ENCODE results near the gene CDKAL1. TPM values are rescaled to one million over a fixed set of nuclear protein-coding genes. Genes with fewer than 3 reads are reported as not detected.

Gene CDKAL1
- total and polyA plus RNA-seq, 4 donors: 2.0 to 12.9 (median 6.7) TPM

DNA sequence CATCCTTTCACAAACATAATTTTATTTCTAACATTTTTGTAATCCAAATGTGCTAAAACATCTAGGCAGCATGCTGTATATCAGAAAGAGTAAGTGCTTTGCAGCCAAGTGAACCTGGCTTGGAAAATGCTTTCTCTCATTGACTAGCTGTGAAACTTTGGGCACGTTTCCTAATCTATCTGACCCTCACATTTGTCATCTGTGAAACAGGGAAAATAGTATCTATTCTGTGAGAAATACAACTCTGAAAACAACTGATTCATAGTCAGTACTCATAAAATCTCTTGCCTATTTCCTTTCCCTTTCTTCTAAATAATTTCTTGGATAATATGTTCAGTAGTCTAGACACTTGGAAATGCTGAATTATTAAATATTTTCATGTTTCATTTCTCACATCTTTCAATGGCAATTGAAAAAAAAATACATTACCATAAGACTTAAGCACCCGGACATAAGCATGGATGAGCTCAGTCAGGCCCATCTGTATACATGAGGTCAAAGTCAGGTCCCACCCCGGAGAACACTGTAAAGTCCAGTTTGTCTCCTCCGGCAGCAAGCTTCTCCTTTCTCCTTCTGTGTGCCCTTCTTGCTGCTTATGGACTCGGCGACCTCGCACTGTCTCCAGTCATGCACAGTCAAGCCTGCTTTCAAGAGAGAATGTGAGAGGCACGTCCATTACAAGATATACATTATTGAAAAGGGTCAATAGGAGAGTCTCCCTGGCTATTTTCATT is 604.2 kb downstream of the CDKAL1 start:
- 50% methylated on average over 8 of the region's 8 CpGs for WGBS
- Histone ChIP-seq H3K9ac (ENCODE audit: low read depth in 1 of 2, low read length in 2 of 2) (no peak overlapping the region), H3K4me1 (ENCODE audit: control insufficient read depth in 4 of 4, insufficient read depth in 4 of 4, low read length in 3 of 4) (peaks cover 12 to 37% (median 19%) of the 10 kb centered on the region in 4 donors), H3K27ac (ENCODE audit: low read depth in 1 of 2, low read length in 2 of 2) (peak overlapping the region; percentile 35 to 46), H3K27me3 (ENCODE audit: control insufficient read depth in 4 of 4, insufficient read depth in 4 of 4, low read length in 3 of 4) (no peaks in the 10 kb centered on the region), H3K9me3 (ENCODE audit: control insufficient read depth in 4 of 4, low read length in 3 of 4) (no peaks in the 10 kb centered on the region), H3K4me3 (ENCODE audit: low read depth in 1 of 3, low read length in 3 of 3) (no peak overlapping the region), H3K36me3 (ENCODE audit: control insufficient read depth in 4 of 4, insufficient read depth in 3 of 4, low read depth in 1 of 4, low read length in 3 of 4) (no peaks in the 10 kb centered on the region)
- TF ChIP-seq GABPA (IDR thresholded peaks at IDR 0.05 in 1 of 2, conservative IDR thresholded peaks at IDR 0.05 in 1 of 2) (no peak), FOXA1 (IDR thresholded peaks at IDR 0.05) (no peak), NR2F2 (IDR thresholded peaks at IDR 0.05) (no peak), SP1 (IDR thresholded peaks at IDR 0.05) (no peak), EGR1 (IDR thresholded peaks at IDR 0.05; ENCODE audit: low read depth in 2 of 2) (no peak), TAF1 (conservative IDR thresholded peaks at IDR 0.05) (no peak), JUND (IDR thresholded peaks at IDR 0.05) (no peak), HNF4A (conservative IDR thresholded peaks at IDR 0.05) (no peak), FOXA2 (IDR thresholded peaks at IDR 0.05) (no peak), HNF4G (IDR thresholded peaks at IDR 0.05) (no peak), RAD21 (IDR thresholded peaks at IDR 0.05) (no peak), YY1 (IDR thresholded peaks at IDR 0.05) (no peak)
- TF ChIP-seq, protein P1, sequence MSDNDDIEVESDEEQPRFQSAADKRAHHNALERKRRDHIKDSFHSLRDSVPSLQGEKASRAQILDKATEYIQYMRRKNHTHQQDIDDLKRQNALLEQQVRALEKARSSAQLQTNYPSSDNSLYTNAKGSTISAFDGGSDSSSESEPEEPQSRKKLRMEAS (IDR thresholded peaks at IDR 0.05): no peak
- TF ChIP-seq, protein P2, sequence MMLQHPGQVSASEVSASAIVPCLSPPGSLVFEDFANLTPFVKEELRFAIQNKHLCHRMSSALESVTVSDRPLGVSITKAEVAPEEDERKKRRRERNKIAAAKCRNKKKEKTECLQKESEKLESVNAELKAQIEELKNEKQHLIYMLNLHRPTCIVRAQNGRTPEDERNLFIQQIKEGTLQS (IDR thresholded peaks at IDR 0.05): no peak
- TF ChIP-seq, protein P3, sequence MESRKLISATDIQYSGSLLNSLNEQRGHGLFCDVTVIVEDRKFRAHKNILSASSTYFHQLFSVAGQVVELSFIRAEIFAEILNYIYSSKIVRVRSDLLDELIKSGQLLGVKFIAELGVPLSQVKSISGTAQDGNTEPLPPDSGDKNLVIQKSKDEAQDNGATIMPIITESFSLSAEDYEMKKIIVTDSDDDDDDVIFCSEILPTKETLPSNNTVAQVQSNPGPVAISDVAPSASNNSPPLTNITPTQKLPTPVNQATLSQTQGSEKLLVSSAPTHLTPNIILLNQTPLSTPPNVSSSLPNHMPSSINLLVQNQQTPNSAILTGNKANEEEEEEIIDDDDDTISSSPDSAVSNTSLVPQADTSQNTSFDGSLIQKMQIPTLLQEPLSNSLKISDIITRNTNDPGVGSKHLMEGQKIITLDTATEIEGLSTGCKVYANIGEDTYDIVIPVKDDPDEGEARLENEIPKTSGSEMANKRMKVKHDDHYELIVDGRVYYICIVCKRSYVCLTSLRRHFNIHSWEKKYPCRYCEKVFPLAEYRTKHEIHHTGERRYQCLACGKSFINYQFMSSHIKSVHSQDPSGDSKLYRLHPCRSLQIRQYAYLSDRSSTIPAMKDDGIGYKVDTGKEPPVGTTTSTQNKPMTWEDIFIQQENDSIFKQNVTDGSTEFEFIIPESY (IDR thresholded peaks at IDR 0.05): no peak
- TF ChIP-seq, protein P4, sequence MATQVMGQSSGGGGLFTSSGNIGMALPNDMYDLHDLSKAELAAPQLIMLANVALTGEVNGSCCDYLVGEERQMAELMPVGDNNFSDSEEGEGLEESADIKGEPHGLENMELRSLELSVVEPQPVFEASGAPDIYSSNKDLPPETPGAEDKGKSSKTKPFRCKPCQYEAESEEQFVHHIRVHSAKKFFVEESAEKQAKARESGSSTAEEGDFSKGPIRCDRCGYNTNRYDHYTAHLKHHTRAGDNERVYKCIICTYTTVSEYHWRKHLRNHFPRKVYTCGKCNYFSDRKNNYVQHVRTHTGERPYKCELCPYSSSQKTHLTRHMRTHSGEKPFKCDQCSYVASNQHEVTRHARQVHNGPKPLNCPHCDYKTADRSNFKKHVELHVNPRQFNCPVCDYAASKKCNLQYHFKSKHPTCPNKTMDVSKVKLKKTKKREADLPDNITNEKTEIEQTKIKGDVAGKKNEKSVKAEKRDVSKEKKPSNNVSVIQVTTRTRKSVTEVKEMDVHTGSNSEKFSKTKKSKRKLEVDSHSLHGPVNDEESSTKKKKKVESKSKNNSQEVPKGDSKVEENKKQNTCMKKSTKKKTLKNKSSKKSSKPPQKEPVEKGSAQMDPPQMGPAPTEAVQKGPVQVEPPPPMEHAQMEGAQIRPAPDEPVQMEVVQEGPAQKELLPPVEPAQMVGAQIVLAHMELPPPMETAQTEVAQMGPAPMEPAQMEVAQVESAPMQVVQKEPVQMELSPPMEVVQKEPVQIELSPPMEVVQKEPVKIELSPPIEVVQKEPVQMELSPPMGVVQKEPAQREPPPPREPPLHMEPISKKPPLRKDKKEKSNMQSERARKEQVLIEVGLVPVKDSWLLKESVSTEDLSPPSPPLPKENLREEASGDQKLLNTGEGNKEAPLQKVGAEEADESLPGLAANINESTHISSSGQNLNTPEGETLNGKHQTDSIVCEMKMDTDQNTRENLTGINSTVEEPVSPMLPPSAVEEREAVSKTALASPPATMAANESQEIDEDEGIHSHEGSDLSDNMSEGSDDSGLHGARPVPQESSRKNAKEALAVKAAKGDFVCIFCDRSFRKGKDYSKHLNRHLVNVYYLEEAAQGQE (IDR thresholded peaks at IDR 0.05): no peak
- TF ChIP-seq, protein P5, sequence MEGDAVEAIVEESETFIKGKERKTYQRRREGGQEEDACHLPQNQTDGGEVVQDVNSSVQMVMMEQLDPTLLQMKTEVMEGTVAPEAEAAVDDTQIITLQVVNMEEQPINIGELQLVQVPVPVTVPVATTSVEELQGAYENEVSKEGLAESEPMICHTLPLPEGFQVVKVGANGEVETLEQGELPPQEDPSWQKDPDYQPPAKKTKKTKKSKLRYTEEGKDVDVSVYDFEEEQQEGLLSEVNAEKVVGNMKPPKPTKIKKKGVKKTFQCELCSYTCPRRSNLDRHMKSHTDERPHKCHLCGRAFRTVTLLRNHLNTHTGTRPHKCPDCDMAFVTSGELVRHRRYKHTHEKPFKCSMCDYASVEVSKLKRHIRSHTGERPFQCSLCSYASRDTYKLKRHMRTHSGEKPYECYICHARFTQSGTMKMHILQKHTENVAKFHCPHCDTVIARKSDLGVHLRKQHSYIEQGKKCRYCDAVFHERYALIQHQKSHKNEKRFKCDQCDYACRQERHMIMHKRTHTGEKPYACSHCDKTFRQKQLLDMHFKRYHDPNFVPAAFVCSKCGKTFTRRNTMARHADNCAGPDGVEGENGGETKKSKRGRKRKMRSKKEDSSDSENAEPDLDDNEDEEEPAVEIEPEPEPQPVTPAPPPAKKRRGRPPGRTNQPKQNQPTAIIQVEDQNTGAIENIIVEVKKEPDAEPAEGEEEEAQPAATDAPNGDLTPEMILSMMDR (IDR thresholded peaks at IDR 0.05; ENCODE audit: low read depth, low read length, missing input control): no peak
- DNase-seq (ENCODE audit: low spot score): no peak

All from liver (tissue), 9 donors.